ENCODE data around the gene DSP. TPM values are rescaled to one million over a fixed set of nuclear protein-coding genes. Genes with fewer than 3 reads are reported as not detected.

The DSP gene
- total RNA-seq, 1 experiment from 2014 or later, result 45.1 TPM

- DNase-seq (ENCODE audit: low read depth), result no peak
These were observed 19.9 kb downstream of the DSP start for GRCh38 chr6:7561153-7561964.

DNA sequence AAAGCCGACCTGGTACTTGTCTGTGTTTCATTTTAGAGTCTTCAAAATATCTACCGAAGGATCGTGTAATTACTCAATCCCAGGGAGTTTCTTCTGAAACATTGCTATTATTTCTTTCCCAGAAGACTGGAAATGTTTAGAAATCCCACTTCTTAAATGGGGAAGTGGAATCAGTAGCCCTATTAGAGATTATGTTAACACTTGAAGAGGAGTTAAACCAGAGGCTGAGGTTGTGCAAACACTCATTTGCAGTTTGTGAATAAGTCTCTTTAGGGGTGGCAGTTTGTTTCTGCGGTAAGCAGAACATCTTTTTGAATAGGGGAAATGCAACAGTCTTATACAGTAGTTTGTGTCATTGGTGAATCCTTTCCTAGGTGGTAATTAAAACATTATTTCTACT lies 21.3 kb downstream of the DSP start:
- DNase-seq (ENCODE audit: low read depth), result no peak

- DNase-seq (ENCODE audit: low read depth), result no peak
These were observed 24.6 kb downstream of the DSP start for GRCh38 chr6:7566107-7566506.

- no peak for DNase-seq (ENCODE audit: low read depth)
These were observed 25.2 kb downstream of the DSP start for GRCh38 chr6:7566617-7567173.

DNA sequence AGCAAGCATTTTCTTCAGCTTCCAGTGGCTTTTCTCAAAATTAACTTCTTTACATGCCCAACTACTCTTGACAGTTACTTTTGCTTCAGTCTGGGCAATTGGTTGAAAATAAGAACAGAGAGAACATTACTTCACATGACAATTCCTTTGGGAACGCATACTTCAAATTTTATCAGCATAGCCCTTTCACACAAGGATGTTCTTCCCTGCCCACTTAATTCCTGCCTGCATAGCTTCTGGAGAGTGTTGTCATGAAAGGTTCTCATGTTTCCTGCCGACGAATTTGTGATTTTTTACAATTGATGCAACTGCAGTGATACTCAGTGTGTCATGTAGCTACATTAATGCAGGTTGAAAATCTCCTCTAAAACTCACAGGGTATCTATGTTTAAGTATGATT lies 26.6 kb downstream of the DSP start:
- DNase-seq (ENCODE audit: low read depth), result no peak

DNA sequence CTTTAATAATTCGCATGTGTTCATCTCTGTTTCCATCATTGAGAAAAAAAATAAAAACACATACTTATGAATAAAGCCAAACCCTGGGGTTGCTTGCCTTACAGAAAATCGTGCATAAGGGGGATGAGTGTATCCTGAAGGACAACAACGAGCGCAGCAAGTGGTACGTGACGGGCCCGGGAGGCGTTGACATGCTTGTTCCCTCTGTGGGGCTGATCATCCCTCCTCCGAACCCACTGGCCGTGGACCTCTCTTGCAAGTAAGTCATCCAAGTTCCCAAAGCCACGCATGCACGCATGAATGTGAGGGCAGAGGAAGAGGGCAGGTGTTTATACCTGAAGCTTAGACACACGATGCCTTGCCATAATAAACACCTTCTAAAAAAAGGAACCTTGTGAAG lies 27.6 kb downstream of the DSP start:
- DNase-seq (ENCODE audit: low read depth), result no peak

GRCh38 chr6:7572213-7572943 lies 30.9 kb downstream of the DSP start:
- DNase-seq (ENCODE audit: low read depth), result no peak

GRCh38 chr6:7574500-7574899 lies 33.0 kb downstream of the DSP start:
- no peak for DNase-seq (ENCODE audit: low read depth)

DNA sequence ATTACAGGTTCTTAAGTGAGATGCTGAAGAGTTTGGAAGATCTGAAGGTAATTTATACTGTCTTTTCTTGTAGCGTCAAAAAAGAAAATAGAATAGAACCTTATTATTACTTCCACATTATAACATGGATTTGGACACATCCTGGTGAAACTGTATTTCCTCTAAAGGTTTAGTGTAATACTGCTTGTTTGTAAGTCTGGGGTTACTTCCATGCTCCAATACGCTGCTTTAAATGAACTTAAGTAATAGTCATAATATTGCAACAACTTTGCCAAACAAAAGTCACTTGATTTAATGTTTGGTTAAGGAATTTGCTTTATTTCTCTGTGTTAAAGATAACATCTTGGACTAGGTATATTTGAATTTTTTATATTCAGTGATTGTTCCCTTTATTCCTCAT lies 37.0 kb downstream of the DSP start:
- no peak for DNase-seq (ENCODE audit: low read depth)

DNA sequence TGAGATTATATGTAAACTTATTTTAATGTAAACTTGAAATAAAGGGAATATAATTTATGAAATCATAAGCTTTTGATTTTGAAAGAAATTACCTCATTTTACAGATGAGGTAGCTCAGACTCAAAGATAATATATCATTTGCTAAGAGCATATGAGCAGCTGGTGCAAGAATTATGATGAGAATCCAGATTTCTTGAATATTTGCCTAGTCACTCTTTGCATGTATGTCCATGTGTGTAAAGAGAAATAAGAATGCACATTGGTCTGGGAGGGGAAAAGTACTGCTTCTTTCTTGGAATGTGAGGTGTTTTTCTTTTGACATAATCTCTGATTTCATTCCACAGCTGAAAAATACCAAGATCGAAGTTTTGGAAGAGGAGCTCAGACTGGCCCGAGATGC lies 37.5 kb downstream of the DSP start:
- DNase-seq (ENCODE audit: low read depth), result no peak

DNA sequence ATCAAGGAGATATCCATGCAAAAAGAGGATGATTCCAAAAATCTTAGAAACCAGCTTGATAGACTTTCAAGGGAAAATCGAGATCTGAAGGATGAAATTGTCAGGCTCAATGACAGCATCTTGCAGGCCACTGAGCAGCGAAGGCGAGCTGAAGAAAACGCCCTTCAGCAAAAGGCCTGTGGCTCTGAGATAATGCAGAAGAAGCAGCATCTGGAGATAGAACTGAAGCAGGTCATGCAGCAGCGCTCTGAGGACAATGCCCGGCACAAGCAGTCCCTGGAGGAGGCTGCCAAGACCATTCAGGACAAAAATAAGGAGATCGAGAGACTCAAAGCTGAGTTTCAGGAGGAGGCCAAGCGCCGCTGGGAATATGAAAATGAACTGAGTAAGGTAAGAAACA lies 38.4 kb downstream of the DSP start:
- DNase-seq (ENCODE audit: low read depth), result no peak

DNA sequence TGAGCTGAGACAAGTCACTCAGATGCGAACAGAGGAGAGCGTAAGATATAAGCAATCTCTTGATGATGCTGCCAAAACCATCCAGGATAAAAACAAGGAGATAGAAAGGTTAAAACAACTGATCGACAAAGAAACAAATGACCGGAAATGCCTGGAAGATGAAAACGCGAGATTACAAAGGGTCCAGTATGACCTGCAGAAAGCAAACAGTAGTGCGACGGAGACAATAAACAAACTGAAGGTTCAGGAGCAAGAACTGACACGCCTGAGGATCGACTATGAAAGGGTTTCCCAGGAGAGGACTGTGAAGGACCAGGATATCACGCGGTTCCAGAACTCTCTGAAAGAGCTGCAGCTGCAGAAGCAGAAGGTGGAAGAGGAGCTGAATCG lies 39.1 kb downstream of the DSP start:
- no peak for DNase-seq (ENCODE audit: low read depth)

DNA sequence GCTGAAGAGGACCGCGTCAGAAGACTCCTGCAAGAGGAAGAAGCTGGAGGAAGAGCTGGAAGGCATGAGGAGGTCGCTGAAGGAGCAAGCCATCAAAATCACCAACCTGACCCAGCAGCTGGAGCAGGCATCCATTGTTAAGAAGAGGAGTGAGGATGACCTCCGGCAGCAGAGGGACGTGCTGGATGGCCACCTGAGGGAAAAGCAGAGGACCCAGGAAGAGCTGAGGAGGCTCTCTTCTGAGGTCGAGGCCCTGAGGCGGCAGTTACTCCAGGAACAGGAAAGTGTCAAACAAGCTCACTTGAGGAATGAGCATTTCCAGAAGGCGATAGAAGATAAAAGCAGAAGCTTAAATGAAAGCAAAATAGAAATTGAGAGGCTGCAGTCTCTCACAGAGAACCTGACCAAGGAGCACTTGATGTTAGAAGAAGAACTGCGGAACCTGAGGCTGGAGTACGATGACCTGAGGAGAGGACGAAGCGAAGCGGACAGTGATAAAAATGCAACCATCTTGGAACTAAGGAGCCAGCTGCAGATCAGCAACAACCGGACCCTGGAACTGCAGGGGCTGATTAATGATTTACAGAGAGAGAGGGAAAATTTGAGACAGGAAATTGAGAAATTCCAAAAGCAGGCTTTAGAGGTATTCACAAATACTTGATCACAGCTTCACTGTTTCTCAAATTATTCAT lies 39.6 kb downstream of the DSP start:
- DNase-seq (ENCODE audit: low read depth), result no peak

DNA sequence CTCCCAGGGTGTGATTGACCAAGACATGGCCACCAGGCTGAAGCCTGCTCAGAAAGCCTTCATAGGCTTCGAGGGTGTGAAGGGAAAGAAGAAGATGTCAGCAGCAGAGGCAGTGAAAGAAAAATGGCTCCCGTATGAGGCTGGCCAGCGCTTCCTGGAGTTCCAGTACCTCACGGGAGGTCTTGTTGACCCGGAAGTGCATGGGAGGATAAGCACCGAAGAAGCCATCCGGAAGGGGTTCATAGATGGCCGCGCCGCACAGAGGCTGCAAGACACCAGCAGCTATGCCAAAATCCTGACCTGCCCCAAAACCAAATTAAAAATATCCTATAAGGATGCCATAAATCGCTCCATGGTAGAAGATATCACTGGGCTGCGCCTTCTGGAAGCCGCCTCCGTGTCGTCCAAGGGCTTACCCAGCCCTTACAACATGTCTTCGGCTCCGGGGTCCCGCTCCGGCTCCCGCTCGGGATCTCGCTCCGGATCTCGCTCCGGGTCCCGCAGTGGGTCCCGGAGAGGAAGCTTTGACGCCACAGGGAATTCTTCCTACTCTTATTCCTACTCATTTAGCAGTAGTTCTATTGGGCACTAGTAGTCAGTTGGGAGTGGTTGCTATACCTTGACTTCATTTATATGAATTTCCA lies 43.9 kb downstream of the DSP start:
- DNase-seq (ENCODE audit: low read depth), result no peak

DNA sequence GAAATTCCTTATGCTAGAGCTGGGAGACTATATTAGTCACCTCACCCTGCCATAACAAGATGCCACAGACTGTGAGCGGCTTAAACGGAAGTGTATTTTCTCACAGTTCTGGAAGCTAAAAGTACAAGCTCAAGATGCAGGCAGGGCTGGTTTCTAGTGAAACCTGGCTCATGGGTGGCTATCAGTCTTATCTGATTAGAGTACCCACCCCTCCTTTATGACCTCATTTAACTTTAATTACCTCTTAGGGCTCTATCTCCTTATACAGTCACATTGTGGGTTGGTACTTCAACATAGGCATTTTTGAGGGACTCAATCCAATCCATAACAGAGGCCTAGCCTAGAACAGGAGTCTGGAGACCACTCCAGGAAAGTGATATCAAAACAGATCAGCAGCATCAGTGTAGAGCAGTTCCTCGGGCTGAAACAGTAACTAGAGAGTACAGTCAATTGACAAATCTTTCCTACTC lies 46.2 kb downstream of the DSP start:
- DNase-seq (ENCODE audit: low read depth), result peak; percentile 80

- DNase-seq (ENCODE audit: low read depth), result no peak
These were observed 47.0 kb downstream of the DSP start for GRCh38 chr6:7588506-7588905.

- DNase-seq (ENCODE audit: low read depth), result no peak
These were observed 47.8 kb downstream of the DSP start for GRCh38 chr6:7589221-7589620.

DNA sequence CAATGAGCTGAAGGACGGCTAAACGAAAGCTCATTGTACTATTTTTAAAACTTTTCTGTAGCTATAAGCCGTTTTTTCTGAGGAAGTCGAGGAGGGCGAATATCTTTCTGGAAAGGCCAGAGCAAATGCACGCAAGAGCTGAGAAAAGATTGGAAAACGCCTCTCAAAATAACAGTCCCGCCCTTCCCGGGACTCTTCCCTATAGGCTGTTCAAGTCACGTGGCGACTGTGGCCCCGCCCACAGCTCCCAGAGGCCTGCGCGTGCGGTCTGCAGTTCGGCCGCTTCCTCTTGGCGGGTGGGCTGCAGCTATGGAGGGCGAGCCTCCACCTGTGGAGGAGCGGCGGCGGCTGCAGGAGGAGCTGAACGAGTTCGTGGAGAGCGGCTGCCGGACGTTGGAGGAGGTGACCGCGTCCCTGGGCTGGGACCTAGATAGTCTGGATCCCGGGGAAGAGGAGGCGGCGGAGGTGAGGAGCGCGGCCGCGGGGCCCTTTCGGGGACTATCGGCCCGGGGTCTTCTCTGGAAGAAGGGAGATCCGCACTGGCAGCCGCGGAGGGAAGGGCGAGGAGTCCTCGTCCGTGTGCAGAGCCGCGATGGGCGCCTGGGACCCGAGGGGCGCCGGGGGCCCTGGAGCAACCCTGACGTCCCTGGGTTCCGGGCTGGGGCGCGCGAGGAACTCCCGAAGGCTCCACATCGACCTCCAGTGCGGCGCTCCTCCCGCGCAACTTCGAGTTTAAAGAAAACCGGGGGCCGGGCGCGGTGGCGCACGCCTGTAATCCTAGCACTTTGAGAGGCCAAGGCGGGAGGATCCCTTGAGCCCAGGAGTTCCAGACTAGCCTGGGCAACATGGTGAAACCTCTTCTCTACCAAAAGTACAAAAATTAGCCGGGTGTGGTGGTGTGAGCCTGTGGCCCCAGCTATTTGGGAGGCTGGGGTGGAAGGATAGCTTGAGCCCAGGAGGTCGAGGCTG lies 48.8 kb downstream of the DSP start, which contains the start of gene SNRNP48:
Gene SNRNP48, plus strand, starts transcription at position 250 of the 969 bp plus-strand sequence. Its CDS starts 60 bp downstream, at position 310.
- peak; percentile 95 for DNase-seq (ENCODE audit: low read depth)

- no peak for DNase-seq (ENCODE audit: low read depth)
These were observed 49.4 kb downstream of the DSP start for GRCh38 chr6:7590918-7591302.

GRCh38 chr6:7591770-7592169 lies 50.3 kb downstream of the DSP start:
- no peak for DNase-seq (ENCODE audit: low read depth)

GRCh38 chr6:7593229-7593628 lies 51.8 kb downstream of the DSP start:
- no peak for DNase-seq (ENCODE audit: low read depth)
